Gastroesophageal sphincter (tissue), 3 donors: Measurements from ENCODE around the gene TFAP2B.

Source experiments
- CTCF ChIP-seq, 4 experiments: fragments of 200-600 bp in 2 of 4; fragments of 450-650 bp in 2 of 4; sonication (generic) in 1 of 4; IDR thresholded peaks; one replicate each; pipeline ENCODE4 v1.5.1; 2017 to 2019; ENCODE audit warnings: antibody characterized with exemption in 4 of 4, mild to moderate bottlenecking in 2 of 4, moderate library complexity in 2 of 4
- EP300 ChIP-seq: sonication (generic); formaldehyde crosslinking; IDR thresholded peaks from one replicate; pipeline ENCODE4 v1.6.1; 2017; ENCODE audit warnings: antibody characterized with exemption, mild to moderate bottlenecking
- POLR2A ChIP-seq, 2 donors: fragments of 450-650 bp; IDR thresholded peaks; one replicate each; pipeline ENCODE4 v1.6.1; 2017; ENCODE audit warnings: antibody characterized with exemption in 2 of 2, mild to moderate bottlenecking in 2 of 2, moderate library complexity in 1 of 2

GRCh38 chr6:50843842-50844241 lies 25.2 kb downstream of the TFAP2B start:
- no peak for TF ChIP-seq POLR2A (IDR thresholded peaks at IDR 0.05)
- no peak for TF ChIP-seq CTCF (IDR thresholded peaks at IDR 0.05)
- TF ChIP-seq EP300: no peak
